Midbrain (tissue), 1 donor: ENCODE data around the gene UBE2R2.
"Not testable (repeated sequence)": the region's sequence is repeated elsewhere in the genome, so short reads cannot be mapped to it uniquely, and the experiment has no call there.

Experiments
- DNase-seq: peaks from one replicate; lab custom pipeline; 2025; lab: John Stamatoyannopoulos, UW

Gene UBE2R2

GRCh38 chr9:33840381-33840780 is 23.4 kb downstream of the UBE2R2 start:
- DNase-seq, result no peak

GRCh38 chr9:33843312-33843961 is 26.5 kb downstream of the UBE2R2 start:
- no peak for DNase-seq

GRCh38 chr9:33846231-33846630 is 29.3 kb downstream of the UBE2R2 start:
- no peak for DNase-seq

GRCh38 chr9:33847894-33848205 is 30.9 kb downstream of the UBE2R2 start:
- DNase-seq, result not testable (repeated sequence)

GRCh38 chr9:33850267-33850629 is 33.3 kb downstream of the UBE2R2 start:
- no peak for DNase-seq

GRCh38 chr9:33850677-33851076 is 33.7 kb downstream of the UBE2R2 start:
- no peak for DNase-seq

GRCh38 chr9:33851301-33851700 is 34.3 kb downstream of the UBE2R2 start:
- DNase-seq, result no peak

- DNase-seq, result peak; percentile 82
Measured at GRCh38 chr9:33852216-33852826, 35.4 kb downstream of the UBE2R2 start.

- no peak for DNase-seq
Measured at GRCh38 chr9:33856247-33856646, 39.3 kb downstream of the UBE2R2 start.

GRCh38 chr9:33858423-33858822 is 41.5 kb downstream of the UBE2R2 start:
- DNase-seq, result no peak

GRCh38 chr9:33860200-33860871 is 43.4 kb downstream of the UBE2R2 start:
- no peak for DNase-seq

GRCh38 chr9:33861917-33862453 is 45.0 kb downstream of the UBE2R2 start:
- DNase-seq, result no peak

GRCh38 chr9:33863027-33863426 is 46.1 kb downstream of the UBE2R2 start:
- not testable (repeated sequence) for DNase-seq

GRCh38 chr9:33867747-33868439 is 50.9 kb downstream of the UBE2R2 start:
- DNase-seq, result no peak

GRCh38 chr9:33868440-33868973 is 51.5 kb downstream of the UBE2R2 start:
- DNase-seq, result no peak

GRCh38 chr9:33869243-33869642 is 52.3 kb downstream of the UBE2R2 start:
- not testable (repeated sequence) for DNase-seq

- DNase-seq, result no peak
Measured at GRCh38 chr9:33877727-33878489, 60.9 kb downstream of the UBE2R2 start.

GRCh38 chr9:33878691-33879366 is 61.9 kb downstream of the UBE2R2 start:
- DNase-seq, result no peak

- no peak for DNase-seq
Measured at GRCh38 chr9:33880211-33881089, 63.5 kb downstream of the UBE2R2 start.

GRCh38 chr9:33881635-33882034 is 64.7 kb downstream of the UBE2R2 start:
- DNase-seq, result no peak
